B cell (primary cell): ENCODE measurements around the gene LRRC10. TPM values are rescaled to one million over a fixed set of nuclear protein-coding genes. Genes with fewer than 3 reads are reported as not detected.

Source experiments
- ATAC-seq: fragments of 200-7000 bp; cut with Tn5 transposase; one replicate; pipeline ENCODE4 v1.10.0; 2021; ENCODE audit warnings: low read depth, mild to moderate bottlenecking, moderate number of reproducible peaks, moderate library complexity
- CTCF ChIA-PET: fragments of 350-600 bp; sonication (Branson Sonifier 250); formaldehyde crosslinking; loops from one replicate; lab custom pipeline; 2021; ENCODE audit warnings: antibody characterized with exemption, inconsistent platforms; lab: Charles Lee
- POLR2A ChIA-PET: fragments of 350-600 bp; sonication (Branson Sonifier 250); formaldehyde crosslinking; loops from one replicate; lab custom pipeline; 2021; ENCODE audit warnings: antibody characterized with exemption; lab: Charles Lee
- DNase-seq: peaks from one replicate; pipeline ENCODE4 v3.0.0; 2013
- H2AFZ ChIP-seq: 2 replicates; pipeline ENCODE4 v1.6.1; 2012; ENCODE audit warnings: mild to moderate bottlenecking, low read depth, low read length; ENCODE audit not compliant: insufficient read depth, poor library complexity, severe bottlenecking
- H3K27ac ChIP-seq, 2 donors: 1 replicate in 1 of 2; 2 replicates in 1 of 2; pipeline ENCODE4 v1.5.1; 2012 to 2013; ENCODE audit warnings: low read length in 2 of 2, mild to moderate bottlenecking in 2 of 2, moderate library complexity in 1 of 2
- H3K27me3 ChIP-seq, 4 experiments: fragments of 200-600 bp in 1 of 4; sonication (generic) in 1 of 4; replicated peaks in 1 of 4; 1 replicate in 2 of 4; 2 replicates in 2 of 4; pipeline versions ENCODE4 v1.6.1 to v1.7.0; 2013 to 2016; ENCODE audit warnings: low read length in 3 of 4, mild to moderate bottlenecking in 2 of 4, mixed read lengths in 1 of 4, moderate library complexity in 1 of 4; ENCODE audit not compliant: insufficient read depth in 4 of 4, control insufficient read depth in 3 of 4; ENCODE audit errors: control extremely low read depth in 1 of 4
- H3K36me3 ChIP-seq, 2 experiments: replicated peaks in 1 of 2; 1 replicate in 1 of 2; 2 replicates in 1 of 2; pipeline versions ENCODE4 v1.6.1 to v1.7.1; 2013; ENCODE audit warnings: low read length in 1 of 2; ENCODE audit not compliant: insufficient read depth in 2 of 2, control insufficient read depth in 1 of 2; ENCODE audit errors: control extremely low read depth in 1 of 2, extremely low read depth in 1 of 2
- H3K4me1 ChIP-seq, 2 donors: fragments of 200-600 bp in 1 of 2; sonication (generic) in 1 of 2; 1 replicate in 1 of 2; 2 replicates in 1 of 2; pipeline versions ENCODE4 v1.5.1 to v1.6.1; 2013 to 2017; ENCODE audit warnings: low read length in 2 of 2; ENCODE audit not compliant: control insufficient read depth in 2 of 2, insufficient read depth in 2 of 2
- H3K4me2 ChIP-seq: replicated peaks from 2 replicates; pipeline ENCODE3; 2012; ENCODE audit warnings: mild to moderate bottlenecking, low read depth, low read length; ENCODE audit not compliant: poor library complexity, severe bottlenecking
- H3K4me3 ChIP-seq, 5 experiments: fragments of 200-600 bp in 1 of 5; sonication (generic) in 1 of 5; 1 replicate in 3 of 5; 2 replicates in 2 of 5; pipeline versions ENCODE4 v1.5.1 to v1.7.0; 2011 to 2016; ENCODE audit warnings: low read length in 4 of 5, mild to moderate bottlenecking in 4 of 5, low read depth in 2 of 5, control low read depth in 1 of 5, moderate library complexity in 1 of 5; ENCODE audit not compliant: insufficient read depth in 1 of 5; ENCODE audit errors: control extremely low read depth in 1 of 5, extremely low read depth in 1 of 5
- H3K79me2 ChIP-seq: fragments of 200-600 bp; sonication (generic); one replicate; pipeline ENCODE4 v1.6.0; 2016; ENCODE audit warnings: low read length; ENCODE audit not compliant: control insufficient read depth, insufficient read depth
- H3K9ac ChIP-seq: fragments of 200-600 bp; sonication (generic); 2 replicates; pipeline ENCODE4 v1.6.1; 2017; ENCODE audit warnings: mild to moderate bottlenecking, low read length, moderate library complexity
- H3K9me3 ChIP-seq, 3 donors: one replicate each; pipeline versions ENCODE4 v1.6.1 to v1.7.1; 2013; ENCODE audit warnings: low read length in 2 of 3; ENCODE audit not compliant: control insufficient read depth in 2 of 3, insufficient read depth in 1 of 3; ENCODE audit errors: control extremely low read depth in 1 of 3
- H4K20me1 ChIP-seq: 2 replicates; pipeline ENCODE4 v1.6.0; 2012; ENCODE audit warnings: mild to moderate bottlenecking, low read length; ENCODE audit not compliant: insufficient read depth, control insufficient read depth, poor library complexity, severe bottlenecking
- H3K27ac Mint-ChIP-seq: one replicate; pipeline ENCODE4 v1.8.0; 2021; ENCODE audit warnings: mixed read lengths
- H3K27me3 Mint-ChIP-seq: one replicate; pipeline ENCODE4 v1.8.0; 2021; ENCODE audit warnings: mixed read lengths
- H3K4me1 Mint-ChIP-seq: one replicate; pipeline ENCODE4 v1.8.0; 2021; ENCODE audit warnings: mixed read lengths
- H3K4me3 Mint-ChIP-seq: one replicate; pipeline ENCODE4 v1.8.0; 2021; ENCODE audit warnings: mixed read lengths
- H3K9me3 Mint-ChIP-seq: one replicate; pipeline ENCODE4 v1.8.0; 2022; ENCODE audit warnings: mixed read lengths; ENCODE audit not compliant: insufficient read depth
- CTCF ChIP-seq: fragments of 200-600 bp; IDR thresholded peaks from one replicate; pipeline ENCODE4 v1.8.0; 2022; ENCODE audit warnings: antibody characterized with exemption, mild to moderate bottlenecking
- EZH2 ChIP-seq: IDR thresholded peaks from 2 replicates; pipeline ENCODE4 v1.6.1; 2012; ENCODE audit warnings: borderline replicate concordance, low read depth, mild to moderate bottlenecking, moderate library complexity, low read length; ENCODE audit not compliant: insufficient read depth, poor library complexity, severe bottlenecking
- WGBS: methylation state at CpG from one replicate; pipeline ENCODE4 v1.1.5; 2013; ENCODE audit warnings: missing lambda C conversion rate; ENCODE audit not compliant: insufficient coverage; 5-methylcytosine and 5-hydroxymethylcytosine counted together
- intact Hi-C: fragments of 100-400 bp; cut with micrococcal nuclease; formaldehyde crosslinking; loops from one replicate; pipeline ENCODE4 v1.10.0; 2022
- polyA plus RNA-seq: library from polyadenylated mRNA; depleted of rRNA; stranded (reverse); fragments of >200 nt; gene quantifications from 2 replicates; pipeline ENCODE4 v1.2.3, GENCODE V29; 2012
- total RNA-seq, 2 donors: library from RNA; stranded (reverse); fragments of 120-200 nt in 1 of 2; gene quantifications; 1 replicate in 1 of 2; 2 replicates in 1 of 2; pipeline versions ENCODE4 v1.2.3 to v1.2.4, GENCODE V29; 2013 to 2022

Gene LRRC10
- total and polyA plus RNA-seq, 2 donors (not counting 1 experiment from before 2014, with no cell fraction given), result not detected

GRCh38 chr12:69589082-69589481 lies 21.6 kb downstream of the LRRC10 start:
- H3K9me3 Mint-ChIP-seq, result no peaks in the 10 kb centered on the region
- no peaks in the 10 kb centered on the region for H3K9me3 ChIP-seq
- H3K27me3 Mint-ChIP-seq, result no peaks in the 10 kb centered on the region
- no peak overlapping the region for H3K27ac ChIP-seq
- peaks cover 30% of the 10 kb centered on the region for H3K79me2 ChIP-seq
- no peak overlapping the region for H3K4me3 ChIP-seq
- no peak overlapping the region for H3K4me2 ChIP-seq
- no peaks in the 10 kb centered on the region for H3K27me3 ChIP-seq
- intact Hi-C loops, result loop anchor here (5.0 kb wide), 3 partner anchors 432 to 1257 kb away; partner anchors contain the start of genes CNOT2 and MDM1
- no peak overlapping the region for H3K9ac ChIP-seq
- ATAC-seq, result no peak
- peaks cover 22% of the 10 kb centered on the region for H4K20me1 ChIP-seq
- no peak overlapping the region for H3K27ac Mint-ChIP-seq
- no CpG with 5 or more reads among the region's 2 CpGs for WGBS
- ChIA-PET POLR2A (no interaction called here), CTCF (interaction anchor here (0.7 to 1.2 kb wide), 2 partner anchors 49 to 232 kb away, joined by 3 to 4 read pairs; no protein-coding TSS in a partner anchor)
- no peak overlapping the region for H3K4me3 Mint-ChIP-seq
- H3K4me1 Mint-ChIP-seq, result peaks cover 12% of the 10 kb centered on the region
- no peak for TF ChIP-seq EZH2
- no peak for TF ChIP-seq CTCF
- H3K4me1 ChIP-seq, result peaks cover 6 to 11% of the 10 kb centered on the region in 2 donors
- H3K36me3 ChIP-seq, result peaks cover 19 to 73% of the 10 kb centered on the region in 2 experiments
- H2AFZ ChIP-seq, result no peak overlapping the region
- DNase-seq, result no peak

- H3K9me3 ChIP-seq, result no peaks in the 10 kb centered on the region
- no peaks in the 10 kb centered on the region for H3K27me3 Mint-ChIP-seq
- H3K9me3 Mint-ChIP-seq, result no peaks in the 10 kb centered on the region
- H3K4me2 ChIP-seq, result no peak overlapping the region
- DNase-seq (no peak), ATAC-seq (no peak)
- POLR2A ChIA-PET, result no interaction called here
- H3K9ac ChIP-seq, result no peak overlapping the region
- H3K27ac Mint-ChIP-seq, result no peak overlapping the region
- peaks cover 6 to 11% of the 10 kb centered on the region in 2 donors for H3K4me1 ChIP-seq
- intact Hi-C loops, result loop anchor here (5.0 kb wide), 3 partner anchors 431 to 1256 kb away; partner anchors contain the start of genes CNOT2 and MDM1
- H2AFZ ChIP-seq, result no peak overlapping the region
- no peaks in the 10 kb centered on the region for H3K27me3 ChIP-seq
- no peak overlapping the region for H3K4me3 Mint-ChIP-seq
- peaks cover 19 to 67% of the 10 kb centered on the region in 2 experiments for H3K36me3 ChIP-seq
- peaks cover 30% of the 10 kb centered on the region for H3K79me2 ChIP-seq
- H3K4me1 Mint-ChIP-seq, result peaks cover 12% of the 10 kb centered on the region
- H3K27ac ChIP-seq, result no peak overlapping the region
- CTCF ChIA-PET, result interaction anchor here (0.7 to 1.2 kb wide), 2 partner anchors 50 to 231 kb away, joined by 3 to 4 read pairs; no protein-coding TSS in a partner anchor
- no peak overlapping the region for H3K4me3 ChIP-seq
- peaks cover 22% of the 10 kb centered on the region for H4K20me1 ChIP-seq
- TF ChIP-seq CTCF (no peak), EZH2 (no peak)
- whole genome bisulfite sequencing, result 100% methylated on average over 1 of the region's 4 CpGs
Observed at GRCh38 chr12:69588527-69588926, 22.2 kb downstream of the LRRC10 start.
